GM04503 (cell line): ENCODE measurements around the gene N4BP2.
A peak's percentile ranks its signal among the peaks of the same experiment; 100 is the strongest.
"Not testable (repeated sequence)": the region's sequence is repeated elsewhere in the genome, so short reads cannot be mapped to it uniquely, and the experiment has no call there.

Experiments
- DNase-seq: peaks from one replicate; pipeline ENCODE4 v3.0.0-alpha.2; 2012; ENCODE audit warnings: low read depth

N4BP2 gene

GRCh38 chr4:40056716-40057585 lies at the start of gene N4BP2:
N4BP2 (plus strand) TSS chr4:40056850; CDS start chr4:40097341, 40,491 bp downstream.
- DNase-seq, result no peak

DNA sequence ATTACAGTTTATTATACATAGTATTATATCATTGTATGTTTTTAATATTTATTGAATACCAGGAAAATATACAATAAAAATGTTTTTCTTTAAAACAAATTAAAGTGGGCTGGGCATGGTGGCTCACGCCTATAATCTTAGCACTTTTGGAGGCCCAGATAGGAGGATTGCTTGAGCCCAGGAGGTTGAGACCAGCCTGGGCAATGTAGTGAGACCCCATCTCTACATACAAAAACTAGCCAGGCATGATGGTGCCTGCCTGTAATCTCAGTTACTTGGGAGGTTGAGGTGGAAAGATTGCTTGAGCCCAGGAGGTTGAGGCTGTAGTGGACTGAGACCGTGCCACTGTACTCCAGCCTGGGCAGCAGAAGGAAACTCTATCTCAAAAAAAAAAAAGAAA lies 40.6 kb upstream of the N4BP2 start:
- DNase-seq, result no peak

DNA sequence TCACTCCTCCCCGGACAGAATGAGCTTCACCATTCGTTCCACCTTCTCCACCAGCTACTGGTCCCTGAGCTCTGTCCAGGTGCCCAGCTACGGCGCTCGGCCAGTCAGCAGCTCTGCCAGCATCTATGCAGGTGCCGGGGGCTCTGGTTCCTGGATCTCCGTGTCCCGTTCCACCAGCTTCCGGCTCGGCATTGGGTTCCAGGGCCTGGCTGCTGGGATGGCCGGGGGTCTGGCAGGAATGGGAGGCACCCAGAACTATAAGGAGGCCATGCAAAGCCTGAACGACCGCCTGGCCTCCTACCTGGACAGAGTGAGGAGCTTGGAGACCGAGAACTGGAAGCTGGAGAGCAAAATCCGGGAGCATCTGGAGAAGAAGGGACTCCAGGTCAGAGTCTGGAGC lies 36.4 kb upstream of the N4BP2 start:
- DNase-seq, result no peak

GRCh38 chr4:40021116-40021515 lies 35.5 kb upstream of the N4BP2 start:
- not testable (repeated sequence) for DNase-seq

DNA sequence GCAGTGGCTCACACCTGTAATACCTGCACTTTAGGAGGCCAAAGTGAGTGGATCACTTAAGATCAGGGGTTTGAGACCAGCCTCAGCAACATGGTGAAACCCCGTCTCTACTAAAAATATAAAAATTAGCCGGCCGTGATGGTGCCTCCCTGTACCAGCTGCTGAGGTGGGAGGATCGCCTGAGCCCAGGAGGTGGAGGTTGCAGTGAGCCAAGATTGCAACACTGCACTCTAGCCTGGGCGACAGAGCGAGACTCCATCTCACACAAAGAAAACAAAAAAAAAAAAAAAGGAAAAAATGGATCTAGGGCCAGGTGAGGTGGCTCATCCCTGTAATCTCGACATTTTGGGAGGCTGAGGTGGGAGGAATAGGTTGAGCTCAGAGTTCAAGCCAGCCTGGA lies 32.6 kb upstream of the N4BP2 start:
- DNase-seq, result not testable (repeated sequence)

DNA sequence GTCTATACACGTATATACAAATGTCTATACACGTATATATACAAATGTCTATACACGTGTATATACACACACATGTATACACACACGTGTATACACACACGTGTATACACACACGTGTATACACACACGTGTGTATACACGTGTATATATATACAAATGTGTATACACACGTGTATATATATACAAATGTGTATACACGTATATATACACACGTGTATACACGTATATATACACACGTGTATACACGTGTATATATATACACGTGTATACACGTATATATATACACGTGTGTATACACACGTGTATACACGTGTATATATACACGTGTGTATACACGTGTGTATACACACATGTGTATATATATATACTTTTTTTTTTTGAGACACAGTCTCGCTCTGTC lies 23.9 kb upstream of the N4BP2 start:
- DNase-seq, result no peak

GRCh38 chr4:40033613-40034012 lies 23.0 kb upstream of the N4BP2 start:
- no peak for DNase-seq

DNA sequence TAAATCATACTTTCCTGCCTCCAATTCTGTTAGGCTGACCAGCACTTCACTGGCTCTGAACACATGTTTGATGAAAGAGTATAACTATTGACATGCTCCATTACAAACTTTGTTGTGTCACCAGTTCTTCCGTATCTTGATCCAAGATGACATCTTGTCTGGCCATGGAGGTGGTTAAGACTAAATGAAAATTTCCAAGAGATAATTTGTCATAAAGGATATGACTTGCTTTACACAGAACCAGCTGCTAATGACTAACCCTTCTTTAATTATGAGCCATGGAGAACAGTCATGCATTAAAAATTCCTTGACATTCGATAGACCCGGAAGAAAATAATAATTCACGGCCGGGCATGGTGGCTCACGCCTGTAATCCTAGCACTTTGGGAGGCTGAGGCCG lies 17.7 kb upstream of the N4BP2 start:
- DNase-seq, result no peak

- no peak for DNase-seq
These were observed 15.7 kb upstream of the N4BP2 start for GRCh38 chr4:40040908-40041307.

GRCh38 chr4:40043786-40044185 lies 12.9 kb upstream of the N4BP2 start:
- DNase-seq, result no peak

DNA sequence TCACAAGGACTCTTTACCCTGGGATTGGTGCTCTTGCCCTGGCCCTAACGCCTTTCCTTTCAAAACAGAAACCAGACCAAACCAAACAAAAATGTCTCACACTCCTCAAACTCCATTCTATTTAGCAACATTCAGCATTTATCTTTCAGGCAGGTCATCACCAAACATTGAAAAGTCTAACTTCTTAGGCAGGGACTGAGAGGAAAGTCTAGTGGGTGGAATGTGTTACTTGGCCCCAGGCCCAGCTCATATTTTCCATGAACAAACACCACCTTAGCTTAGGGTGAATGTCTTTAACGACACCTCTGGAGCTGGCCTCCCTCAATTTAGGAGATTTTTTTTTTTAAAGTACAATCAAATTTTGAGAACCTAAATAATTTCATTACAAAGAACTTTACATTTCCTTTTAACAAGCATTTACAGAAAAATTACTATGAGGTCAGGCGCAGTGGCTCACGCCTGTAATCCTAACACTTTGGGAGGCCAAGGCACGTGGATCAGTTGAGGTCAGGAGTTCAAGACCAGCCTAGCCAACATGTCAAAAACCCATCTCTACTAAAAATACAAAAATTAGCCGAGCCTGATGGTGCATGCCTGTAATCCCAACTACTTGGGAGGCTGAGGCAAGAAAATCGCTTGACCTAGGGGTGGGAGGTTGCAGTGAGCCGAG lies 10.2 kb upstream of the N4BP2 start:
- DNase-seq, result no peak

DNA sequence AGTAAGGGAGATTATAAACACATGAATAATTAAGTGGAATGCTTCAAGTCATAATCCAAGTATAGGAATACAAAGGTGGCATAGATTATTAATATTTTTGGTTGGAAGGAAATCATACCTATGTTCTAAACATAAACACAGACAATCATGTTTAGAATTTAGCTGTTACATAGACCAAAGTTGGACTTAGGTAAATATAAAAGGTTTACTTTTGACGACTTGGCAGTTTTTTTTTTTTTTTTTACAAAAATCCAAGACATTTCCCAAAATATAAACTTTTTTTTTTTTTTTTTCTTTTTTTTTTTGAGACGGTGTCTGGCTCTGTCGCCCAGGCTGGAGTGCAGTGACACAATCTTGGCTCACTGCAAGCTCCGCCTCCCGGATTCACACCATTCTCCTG lies 3.5 kb upstream of the N4BP2 start:
- no peak for DNase-seq

DNA sequence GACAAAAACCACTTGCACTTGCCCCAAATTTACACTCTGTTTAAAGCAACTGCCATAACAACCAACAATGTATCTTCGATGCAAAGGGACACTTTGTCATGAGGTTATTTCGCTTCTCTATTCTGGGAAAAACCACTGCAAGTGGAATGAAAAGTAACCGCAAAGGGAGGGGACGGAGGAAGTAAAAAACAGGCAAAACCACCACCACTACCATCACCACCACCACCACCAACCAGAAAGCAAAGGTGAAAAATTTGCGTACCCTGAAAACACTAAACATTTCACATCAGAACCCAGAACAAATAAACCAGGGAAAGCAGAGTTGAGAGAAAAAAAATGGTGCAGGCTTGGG lies 1.2 kb upstream of the N4BP2 start:
- DNase-seq, result no peak

DNA sequence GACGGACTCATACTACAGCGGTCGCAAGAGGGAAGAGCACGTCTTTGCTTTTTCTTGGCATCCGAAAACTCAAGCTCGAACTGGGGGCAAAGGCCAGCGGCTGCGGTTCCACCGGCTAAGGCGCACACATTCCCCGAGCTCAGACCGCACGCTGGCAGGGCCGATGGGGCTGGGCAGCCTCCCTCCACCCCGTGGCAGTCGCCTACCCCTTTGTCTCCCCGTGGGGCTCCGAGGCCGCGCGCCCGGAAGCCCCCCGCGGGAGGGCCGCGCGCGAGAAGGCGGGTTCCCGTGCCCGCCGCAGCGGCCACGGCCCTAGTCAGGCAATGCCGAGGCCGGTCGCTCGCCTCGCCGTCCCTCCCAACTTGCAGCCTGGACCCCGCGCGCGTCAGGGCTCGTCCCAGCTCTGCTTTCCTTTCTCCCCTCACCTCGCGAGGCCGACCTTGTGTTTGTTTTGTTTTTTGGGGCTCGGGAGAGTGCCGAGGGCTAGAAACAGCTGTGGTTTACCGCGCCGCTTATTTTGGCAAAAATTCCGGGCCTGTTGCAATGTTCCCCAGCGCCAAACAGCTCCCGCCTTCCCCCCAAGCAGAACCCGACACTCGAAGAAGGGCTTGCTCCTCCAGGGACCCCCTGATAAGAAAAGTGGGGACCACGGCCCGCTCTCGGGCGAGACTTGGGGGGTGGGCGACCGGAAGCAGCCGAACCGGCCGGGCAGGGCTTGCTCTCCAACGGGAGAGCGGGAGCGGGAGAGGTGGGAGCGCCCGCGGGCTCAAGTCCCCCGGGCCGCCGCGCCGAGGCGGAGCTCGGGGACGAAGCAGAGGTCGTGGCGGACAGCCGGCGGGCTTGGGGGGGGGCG lies 561 bp upstream of the N4BP2 start:
- DNase-seq, result no peak

DNA sequence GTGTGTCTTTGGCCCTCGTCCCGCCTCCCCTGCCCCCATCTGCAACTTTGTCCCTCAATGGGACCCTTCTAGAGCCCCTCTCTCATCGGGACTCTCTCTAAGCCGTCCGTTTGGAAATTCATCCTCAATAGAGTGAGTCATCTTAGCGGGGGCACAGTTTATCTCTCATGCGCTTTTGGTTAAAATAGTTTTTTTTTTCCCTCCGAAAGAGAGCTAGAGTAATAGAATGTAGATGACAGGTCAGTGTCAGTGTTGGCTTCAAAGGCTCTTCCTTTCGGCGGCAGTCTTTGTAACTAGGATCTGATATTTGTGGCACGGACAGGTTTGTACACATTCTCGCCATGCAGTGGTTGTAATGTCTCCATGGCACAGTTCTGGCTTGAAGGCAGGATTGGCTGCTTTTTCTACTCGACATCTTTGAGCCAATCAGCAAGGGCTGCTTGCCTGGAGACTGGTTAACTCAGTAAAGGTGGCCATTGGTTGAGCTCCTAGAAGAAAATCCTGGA lies 989 bp downstream of the N4BP2 start:
- peak; percentile 90 for DNase-seq

DNA sequence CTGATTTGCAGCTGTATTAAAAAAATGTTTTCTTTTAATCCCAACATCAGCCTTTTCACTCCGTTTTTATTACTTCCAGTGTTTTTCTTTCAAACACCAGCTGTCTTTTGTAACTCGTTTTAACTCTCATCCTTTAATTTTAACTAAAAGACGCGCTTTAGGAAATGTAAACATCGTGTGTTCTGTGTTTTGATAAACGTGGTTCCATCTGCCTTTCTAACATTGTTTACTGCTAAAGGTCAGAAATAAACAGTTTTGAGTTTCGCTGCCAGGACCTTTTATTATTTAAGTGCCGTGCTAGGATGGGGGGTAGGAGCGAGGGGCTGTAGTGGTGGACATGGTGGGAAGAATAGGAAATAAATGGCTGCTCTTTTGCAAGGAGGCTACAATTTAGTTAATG lies 1.5 kb downstream of the N4BP2 start:
- DNase-seq, result no peak

GRCh38 chr4:40058854-40059253 lies 2.2 kb downstream of the N4BP2 start:
- DNase-seq, result no peak

- DNase-seq, result no peak
These were observed 2.7 kb downstream of the N4BP2 start for GRCh38 chr4:40059362-40059761.

DNA sequence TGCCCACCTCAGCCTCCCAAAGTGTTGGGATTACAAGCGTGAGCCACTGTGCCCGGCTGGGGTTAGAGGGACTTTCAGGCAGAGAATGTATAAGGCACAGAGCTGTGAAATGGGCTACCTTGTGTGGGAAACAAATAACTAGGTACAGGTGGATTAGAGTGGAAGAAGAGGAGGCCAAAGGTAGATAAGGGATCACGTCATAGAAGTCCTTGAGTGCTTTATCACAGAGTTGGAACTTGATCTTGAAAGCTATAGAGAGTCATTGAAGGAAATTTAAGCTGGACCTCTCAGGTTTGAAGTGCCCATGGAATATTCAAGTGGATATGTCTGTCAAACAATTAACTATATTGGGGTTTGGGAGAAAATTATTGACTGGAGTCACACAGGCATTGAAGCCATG lies 8.4 kb downstream of the N4BP2 start:
- DNase-seq, result no peak

- no peak for DNase-seq
These were observed 10.0 kb downstream of the N4BP2 start for GRCh38 chr4:40066651-40067050.

DNA sequence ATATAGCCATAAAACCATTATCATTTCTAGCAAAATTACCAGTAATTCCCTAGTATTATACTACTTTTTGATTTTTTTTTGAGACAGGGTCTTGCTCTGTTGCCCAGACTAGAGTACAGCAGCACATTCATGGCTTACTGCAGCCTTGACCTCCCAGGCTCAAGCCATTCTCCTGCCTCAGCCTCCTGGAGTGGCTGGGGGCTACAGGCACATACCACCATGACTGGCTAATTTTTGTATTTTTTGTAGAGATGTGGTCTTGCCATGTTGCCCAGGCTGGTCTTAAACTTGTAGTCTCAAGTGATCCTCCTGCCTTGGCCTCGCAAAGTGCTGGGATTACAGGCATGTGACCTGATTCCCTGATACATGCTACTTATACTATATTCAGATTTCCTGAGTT lies 13.7 kb downstream of the N4BP2 start:
- no peak for DNase-seq

- DNase-seq, result no peak
These were observed 29.8 kb downstream of the N4BP2 start for GRCh38 chr4:40086421-40086820.
